NCI-H1417 treated with DMSO at 0.1 percent for 48 hours (cell line): ENCODE measurements around the gene TPCN2.
"Not testable (repeated sequence)": the region's sequence is repeated elsewhere in the genome, so short reads cannot be mapped to it uniquely, and the experiment has no call there.

ENCODE experiments used
- DNase-seq: peaks from one replicate; lab custom pipeline; 2025; lab: John Stamatoyannopoulos, UW

TPCN2 gene

DNA sequence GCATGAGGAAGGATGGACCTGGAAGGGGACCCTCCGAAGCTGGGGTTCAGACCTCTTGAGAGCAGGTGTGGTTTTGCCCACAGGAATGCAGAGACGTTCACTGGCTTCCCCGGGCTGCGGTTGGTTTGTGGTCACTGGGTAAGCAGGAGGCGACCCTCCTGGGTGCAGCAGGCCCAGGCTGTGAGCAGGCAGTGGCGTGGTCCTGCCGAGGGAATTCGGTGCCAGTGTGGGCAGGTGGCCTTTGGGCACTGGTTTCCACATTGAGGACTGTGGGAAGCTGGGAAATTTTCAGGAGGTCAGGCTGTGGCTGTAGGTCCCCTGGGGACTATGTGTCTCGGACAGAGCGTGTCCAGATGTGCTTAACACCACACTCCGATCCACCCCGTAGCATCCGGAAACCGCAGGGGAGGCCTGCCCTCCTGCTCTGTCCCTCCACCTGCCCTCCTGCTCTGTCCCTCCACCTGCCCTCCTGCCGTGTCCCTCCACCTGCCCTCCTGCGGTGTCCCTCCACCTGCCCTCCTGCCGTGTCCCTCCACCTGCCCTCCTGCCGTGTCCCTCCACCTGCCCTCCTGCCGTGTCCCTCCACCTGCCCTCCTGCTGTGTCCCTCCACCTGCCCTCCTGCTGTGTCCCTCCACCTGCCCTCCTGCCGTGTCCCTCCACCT, 27.5 kb downstream of the TPCN2 start:
- no peak for DNase-seq

DNA sequence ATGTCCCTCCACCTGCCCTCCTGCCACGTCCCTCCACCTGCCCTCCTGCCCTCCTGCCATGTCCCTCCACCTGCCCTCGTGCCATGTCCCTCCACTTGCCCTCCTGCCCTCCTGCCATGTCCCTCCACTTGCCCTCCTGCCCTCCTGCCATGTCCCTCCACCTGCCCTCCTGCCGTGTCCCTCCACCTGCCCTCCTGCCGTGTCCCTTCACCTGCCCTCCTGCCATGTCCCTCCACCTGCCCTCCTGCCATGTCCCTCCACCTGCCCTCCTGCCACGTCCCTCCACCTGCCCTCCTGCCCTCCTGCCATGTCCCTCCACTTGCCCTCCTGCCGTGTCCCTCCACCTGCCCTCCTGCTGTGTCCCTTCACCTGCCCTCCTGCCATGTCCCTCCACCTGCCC, 28.2 kb downstream of the TPCN2 start:
- not testable (repeated sequence) for DNase-seq

DNA sequence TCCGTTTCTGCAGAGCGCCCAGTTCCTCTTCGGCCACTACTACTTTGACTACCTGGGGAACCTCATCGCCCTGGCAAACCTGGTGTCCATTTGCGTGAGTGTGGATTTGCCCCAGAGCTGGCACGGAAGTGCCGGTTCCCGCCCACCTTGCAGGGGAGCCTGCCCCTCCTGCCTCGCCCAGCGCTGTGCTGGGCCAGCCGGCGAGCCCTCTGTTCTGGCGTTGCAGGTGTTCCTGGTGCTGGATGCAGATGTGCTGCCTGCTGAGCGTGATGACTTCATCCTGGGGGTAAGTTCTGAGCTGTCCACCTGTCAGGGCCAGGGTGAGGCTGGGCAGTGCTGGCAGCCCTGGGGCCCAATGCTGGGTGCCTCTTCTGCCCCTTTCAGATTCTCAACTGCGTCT, 29.8 kb downstream of the TPCN2 start:
- DNase-seq, result no peak

DNA sequence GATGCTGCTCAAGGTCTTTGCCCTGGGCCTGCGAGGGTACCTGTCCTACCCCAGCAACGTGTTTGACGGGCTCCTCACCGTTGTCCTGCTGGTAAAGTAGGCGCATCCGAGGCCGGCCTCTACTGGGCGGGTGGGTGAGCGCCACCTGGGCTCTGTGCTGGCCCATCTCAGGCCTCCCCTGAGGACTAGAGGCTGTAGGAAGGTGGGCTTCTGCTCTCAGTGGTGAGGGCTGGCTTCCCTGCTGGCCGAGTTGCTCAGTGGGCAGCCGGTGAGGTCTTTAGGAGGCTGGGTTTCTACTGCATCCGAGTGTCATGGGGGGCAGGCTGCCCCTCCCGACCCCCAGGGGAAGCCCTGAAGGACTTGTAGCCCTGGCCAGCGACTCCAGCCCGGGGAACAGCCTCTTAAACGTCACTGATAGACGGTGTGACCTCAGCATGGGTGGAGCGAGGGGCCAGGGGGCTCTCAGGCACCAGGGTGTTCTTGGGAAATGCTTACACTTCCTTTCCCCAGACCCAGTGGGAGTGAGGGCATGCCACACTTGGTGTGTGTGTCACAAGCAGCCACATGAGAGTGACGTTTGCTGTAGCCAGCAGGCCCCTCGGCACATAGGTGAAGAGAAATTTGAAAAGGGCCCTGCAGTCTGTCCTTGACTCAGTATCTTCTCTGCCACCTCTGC, 30.3 kb downstream of the TPCN2 start:
- DNase-seq, result no peak

DNA sequence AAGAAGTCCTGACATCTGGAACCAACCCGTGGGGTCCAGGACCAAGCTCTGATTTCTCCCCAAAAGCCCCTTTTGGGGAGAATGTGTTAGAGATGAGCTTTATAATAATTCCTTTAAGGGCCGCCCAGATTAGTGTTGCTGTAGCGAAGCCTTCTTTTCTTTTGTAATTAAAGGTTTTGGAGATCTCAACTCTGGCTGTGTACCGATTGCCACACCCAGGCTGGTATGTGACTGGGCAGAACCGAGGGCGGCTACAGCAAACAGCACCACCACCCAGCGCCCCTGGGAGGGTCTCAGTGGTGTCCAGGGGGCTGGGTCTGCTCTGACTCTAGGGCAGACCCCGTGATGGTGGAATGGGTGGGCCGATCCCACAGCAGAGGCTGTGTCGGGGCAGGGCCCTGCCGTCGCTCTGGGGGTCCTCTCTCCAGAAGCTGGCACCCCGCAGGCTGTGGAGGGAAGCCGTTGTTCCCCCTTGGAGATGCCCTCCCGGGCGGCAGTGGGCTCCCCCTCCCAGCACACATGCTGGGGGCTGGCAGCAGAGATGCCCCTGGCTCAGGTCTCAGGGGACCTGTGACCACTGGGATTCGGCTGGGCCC, 31.0 kb downstream of the TPCN2 start:
- DNase-seq, result no peak

DNA sequence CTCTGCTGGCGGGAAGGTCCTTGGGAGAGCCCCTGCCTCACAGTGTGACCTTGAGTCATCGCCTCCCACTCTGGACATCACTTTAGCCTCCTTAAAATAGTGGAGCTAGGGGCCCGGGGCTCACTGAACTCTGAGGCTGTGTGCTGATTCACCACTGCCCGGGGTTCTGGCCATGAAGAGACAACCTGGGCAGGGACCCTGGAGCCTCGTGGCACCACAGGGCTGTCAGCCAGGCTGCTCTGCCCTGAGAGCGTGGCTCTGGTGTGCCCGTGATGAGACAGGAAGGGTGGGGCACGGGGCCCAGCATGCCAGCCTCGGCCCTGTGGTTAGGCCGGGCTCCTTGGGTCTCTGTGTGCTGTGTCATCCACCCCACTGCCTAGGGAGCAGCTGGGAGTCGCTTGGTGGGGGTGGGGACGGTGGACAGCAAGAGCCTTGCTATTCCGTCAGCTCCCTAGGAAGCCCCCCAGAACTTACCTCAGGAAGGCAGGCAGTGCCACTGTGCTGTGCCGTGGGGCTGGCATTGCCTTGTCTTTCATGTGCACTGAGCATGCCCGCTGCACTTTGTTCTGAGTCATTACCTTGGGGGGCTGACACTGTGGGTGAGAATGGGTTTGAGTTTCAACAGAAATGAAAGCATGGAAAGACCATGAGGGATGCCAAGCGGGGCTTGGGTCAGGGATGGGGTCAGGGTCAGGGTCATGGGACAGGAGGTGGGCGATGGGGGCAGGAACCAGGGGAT, 31.7 kb downstream of the TPCN2 start:
- DNase-seq, result no peak

DNA sequence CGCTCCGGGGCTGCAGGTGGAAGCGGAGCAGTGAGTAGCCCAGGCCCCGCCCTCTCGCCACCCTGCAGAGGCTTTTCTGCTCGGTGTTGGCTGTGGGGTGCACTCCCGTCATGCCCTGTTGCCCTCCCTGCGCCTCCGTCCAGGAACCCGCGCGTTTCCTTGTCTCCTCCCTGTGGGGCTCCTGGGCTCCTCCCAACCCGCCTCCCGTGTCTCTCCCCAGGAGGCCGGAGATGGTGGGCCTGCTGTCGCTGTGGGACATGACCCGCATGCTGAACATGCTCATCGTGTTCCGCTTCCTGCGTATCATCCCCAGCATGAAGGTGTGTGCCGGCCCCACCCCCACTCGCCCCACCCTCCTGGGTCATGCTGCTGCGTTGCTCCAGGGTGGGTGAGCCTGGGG, 32.4 kb downstream of the TPCN2 start:
- no peak for DNase-seq

DNA sequence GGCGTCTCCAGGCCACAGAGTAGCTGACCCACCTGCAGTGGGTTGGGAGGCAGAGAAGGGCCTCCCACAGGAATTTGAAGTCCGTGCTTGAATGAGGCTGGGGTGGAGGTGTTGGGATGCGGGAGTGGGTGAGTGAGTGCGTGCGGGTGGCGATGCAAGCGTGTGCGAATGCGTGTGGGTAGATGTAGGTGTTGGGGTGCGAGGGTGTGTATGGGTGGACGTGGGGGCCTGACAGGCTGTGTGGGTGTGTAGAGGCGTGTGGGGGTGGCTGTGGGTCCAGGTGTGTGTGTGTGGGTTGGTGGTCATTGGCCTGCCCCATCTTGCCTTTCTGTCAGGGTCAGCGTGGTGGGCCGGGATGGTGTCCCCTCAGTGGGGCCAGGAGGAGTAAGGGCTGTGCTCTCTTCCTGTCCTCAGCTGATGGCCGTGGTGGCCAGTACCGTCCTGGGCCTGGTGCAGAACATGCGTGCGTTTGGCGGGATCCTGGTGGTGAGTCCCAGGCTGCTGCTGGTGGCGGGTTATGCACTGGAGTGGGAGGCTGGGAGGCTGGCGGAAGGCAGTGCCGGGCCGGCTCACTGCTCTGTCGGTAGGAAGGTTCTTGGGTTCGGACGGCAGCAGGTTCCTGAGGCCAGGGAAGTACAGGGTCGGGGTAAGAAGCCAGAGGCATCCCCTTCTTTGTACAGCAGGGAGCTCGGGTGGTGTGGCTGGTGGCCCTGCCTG, 35.0 kb downstream of the TPCN2 start:
- DNase-seq, result no peak

DNA sequence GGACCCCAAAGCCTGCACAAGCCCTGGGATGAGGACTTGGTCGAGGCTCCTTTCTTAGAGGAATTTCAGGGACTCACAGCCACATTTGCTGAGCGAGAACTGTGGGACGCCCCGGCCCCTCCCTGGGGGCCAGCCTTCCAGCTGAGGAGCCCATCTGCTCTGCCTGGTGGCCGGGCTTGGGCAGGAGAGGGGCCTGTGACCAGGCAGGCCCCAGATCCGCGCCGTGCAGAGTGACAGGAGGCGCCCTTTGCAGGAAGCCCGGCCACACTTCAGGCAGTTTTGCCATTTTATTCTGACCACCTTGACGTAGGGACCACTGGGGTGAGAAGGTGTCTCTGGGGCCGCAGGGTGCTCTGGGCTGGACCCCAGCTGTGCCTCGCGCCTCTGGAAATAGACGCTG, 35.6 kb downstream of the TPCN2 start:
- DNase-seq, result no peak

DNA sequence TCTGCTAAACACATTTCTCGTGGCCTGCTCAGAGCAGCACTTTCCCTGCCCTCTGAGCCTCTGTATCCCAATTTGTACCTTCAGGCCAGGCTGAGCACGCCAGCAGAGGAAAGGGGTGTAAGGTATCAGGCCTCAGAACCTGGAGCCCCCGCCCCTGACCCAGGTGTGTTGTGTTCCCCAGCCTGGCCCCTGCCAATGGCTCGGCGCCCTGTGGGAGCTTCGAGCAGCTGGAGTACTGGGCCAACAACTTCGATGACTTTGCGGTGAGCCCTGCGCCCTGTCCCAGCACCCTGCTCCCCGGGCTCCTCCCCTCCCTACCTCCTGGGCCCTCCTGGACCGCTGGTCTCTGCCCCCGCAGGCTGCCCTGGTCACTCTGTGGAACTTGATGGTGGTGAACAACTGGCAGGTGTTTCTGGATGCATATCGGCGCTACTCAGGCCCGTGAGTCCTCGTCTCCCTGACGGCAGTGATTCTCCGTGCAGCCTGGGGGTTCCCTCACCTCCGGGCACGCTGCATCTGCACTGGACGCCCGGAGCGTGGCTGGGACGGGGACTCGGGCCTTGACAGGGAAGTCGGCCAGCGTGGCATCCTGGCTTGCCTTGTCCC, 36.9 kb downstream of the TPCN2 start:
- no peak for DNase-seq

DNA sequence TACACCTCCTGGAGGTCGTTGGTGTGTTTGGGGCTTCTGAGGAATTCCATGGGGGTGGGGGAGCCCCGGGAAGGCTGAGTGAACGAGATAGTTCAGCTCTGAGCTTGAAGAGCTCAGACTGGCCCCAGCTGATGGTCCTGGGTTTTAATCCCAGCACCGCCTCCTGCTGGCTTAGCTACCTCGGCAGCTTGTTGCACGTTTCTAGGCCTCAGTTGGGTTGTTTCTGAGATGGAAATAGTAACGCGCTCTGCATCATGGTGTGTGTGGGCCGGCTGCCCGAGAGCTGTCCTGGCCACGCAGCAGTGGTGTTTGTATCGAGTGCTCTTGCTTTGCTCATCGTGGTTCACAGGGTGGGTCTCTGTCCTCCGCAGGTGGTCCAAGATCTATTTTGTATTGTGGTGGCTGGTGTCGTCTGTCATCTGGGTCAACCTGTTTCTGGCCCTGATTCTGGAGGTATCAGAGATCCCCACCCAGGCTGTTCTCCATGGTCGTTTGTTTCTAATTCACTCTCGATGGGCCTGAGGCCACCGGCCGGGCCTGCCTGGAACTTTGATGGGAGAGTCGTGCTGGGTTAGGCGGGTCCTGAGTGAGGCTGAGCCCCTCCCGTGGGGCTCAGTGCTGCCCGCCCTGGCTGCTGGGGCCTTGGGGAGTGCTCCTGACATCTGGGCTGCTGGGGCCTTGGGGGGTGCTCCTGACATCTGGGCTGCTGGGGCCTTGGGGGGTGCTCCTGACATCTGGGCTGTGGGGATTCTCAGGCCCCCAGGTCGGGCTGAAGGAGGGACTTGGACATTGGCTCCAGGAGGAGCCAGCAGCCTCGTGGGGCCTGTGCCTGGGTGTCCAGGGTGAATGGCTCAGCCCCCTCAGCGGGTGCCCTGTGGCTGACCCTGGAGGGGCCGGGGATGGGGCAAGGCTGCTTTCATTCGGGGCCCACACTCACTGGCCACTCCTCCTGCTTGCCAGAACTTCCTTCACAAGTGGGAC, 37.7 kb downstream of the TPCN2 start:
- DNase-seq, result no peak

DNA sequence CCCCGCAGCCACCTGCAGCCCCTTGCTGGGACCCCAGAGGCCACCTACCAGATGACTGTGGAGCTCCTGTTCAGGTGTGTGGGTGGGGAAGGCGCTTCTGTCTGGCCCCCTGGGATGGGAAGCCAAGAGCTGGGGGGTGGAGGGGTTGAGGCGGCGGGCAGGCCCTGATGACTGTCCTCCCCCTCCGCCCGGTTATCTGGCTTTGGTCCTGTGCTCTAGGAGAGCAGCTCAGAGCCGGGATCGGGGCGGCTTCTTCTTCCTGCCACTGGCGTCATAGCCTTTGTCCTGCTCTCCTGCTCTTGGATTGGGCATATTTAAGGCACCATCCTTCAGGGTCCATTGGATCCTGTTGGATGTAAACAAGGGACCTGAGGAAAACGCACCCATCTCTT, 38.4 kb downstream of the TPCN2 start:
- no peak for DNase-seq

DNA sequence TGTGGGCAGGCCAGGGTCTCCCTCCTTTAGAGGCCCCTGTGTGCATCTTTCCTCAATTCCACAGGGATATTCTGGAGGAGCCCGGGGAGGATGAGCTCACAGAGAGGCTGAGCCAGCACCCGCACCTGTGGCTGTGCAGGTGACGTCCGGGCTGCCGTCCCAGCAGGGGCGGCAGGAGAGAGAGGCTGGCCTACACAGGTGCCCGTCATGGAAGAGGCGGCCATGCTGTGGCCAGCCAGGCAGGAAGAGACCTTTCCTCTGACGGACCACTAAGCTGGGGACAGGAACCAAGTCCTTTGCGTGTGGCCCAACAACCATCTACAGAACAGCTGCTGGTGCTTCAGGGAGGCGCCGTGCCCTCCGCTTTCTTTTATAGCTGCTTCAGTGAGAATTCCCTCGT, 39.1 kb downstream of the TPCN2 start:
- no peak for DNase-seq

DNA sequence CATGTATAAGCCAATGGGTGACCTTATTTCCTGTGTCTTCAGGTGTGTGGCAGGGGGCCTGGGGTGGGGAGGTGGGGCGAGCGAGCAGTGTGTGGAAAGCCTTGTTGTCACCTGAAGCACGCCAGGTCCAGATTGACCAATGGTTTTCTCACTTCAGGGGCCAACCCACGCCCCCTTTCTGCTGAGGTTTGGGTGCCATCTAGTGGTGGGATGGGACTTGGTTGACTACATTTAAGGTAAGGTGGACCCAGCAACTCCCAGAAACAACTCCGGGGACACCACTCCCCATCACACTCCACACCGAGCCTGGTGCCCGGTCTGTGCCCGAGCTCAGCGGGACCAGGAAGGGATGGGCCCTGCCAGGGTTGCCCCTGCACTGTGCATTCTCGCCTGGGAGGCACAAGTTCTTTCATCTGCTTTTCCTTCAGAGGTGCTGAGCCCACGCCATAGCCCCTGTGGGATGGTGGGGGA, 40.0 kb downstream of the TPCN2 start:
- DNase-seq, result peak; percentile 18

DNA sequence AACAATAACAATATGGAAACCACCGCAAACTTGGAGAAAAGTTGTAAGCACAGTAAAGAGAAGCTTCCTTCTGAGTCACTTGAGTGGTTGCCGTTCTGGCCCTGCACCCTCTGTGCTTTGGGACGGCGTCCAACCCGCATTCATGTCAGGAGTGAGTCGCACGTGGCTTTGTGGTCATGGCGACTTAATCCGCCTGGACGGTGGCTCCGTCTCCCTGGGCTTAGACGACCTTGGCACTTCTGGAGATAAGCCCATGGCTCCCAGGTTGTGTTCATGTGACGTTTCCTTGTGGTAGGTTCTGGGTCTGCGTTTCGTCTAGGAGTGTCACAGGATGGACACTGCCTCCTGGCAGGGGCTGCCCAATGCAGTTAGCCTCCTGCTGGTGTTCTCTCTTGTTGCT, 40.5 kb downstream of the TPCN2 start:
- no peak for DNase-seq

DNA sequence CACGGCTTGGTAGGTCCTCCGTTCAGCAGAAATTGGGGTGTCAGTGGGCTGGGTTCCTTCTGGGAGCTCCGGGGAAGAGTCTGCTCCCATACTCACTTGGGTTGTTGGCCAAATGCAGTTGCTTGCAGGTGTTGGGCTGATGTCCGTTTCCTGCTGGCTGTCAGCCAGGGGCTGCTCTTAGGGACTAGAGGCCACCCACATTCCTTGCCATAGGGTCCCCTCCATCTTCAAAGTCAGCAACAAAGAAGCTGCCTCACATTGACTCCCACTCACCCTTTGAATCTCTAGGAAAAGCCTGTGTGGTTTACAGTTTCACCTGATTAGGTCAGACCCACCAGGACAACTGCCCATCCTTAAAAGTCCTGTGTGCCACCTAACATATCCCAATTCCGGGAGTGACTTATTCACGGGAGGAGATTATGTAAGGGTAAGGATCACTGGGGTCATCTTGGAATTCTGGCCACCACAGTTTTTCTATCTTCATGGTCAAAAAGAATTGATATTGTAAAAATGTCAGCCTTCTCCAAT, 43.0 kb downstream of the TPCN2 start:
- DNase-seq, result no peak

DNA sequence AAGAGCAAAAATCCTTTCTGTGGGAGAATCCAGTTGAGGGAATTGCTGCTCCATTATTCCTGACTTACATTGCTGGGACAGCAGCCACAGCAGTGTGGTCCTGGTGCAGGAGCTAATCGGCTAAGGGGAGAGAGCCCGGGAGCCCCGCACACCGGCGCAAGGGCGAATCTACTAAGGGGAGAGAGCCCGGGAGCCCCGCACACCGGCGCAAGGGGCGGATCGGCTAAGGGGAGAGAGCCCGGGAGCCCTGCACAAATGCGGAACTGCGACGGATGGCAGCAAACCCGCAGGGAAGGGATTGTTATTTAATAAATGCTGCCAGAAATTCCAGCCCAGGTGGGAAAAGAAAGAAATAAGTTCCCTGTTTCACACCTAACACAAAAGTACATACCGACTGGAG, 43.5 kb downstream of the TPCN2 start:
- no peak for DNase-seq

DNA sequence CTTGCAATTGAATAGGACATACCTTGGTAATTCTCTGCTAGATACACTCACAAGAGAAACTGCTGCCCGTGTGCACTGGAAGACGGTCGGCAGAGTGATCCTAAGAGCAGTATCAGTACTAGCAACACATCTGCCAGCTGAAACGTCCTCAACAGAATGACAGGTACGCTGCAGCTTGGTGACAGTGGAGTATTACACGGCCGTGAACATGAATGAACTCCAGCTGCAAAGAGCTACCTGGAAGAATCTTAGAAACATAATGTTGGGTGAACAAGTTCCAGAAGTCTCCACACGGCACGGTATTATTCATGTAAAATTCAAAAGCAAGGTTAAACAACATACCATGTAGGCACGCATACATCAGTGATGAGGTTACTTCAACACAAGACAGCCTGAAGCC, 44.4 kb downstream of the TPCN2 start:
- DNase-seq, result no peak

DNA sequence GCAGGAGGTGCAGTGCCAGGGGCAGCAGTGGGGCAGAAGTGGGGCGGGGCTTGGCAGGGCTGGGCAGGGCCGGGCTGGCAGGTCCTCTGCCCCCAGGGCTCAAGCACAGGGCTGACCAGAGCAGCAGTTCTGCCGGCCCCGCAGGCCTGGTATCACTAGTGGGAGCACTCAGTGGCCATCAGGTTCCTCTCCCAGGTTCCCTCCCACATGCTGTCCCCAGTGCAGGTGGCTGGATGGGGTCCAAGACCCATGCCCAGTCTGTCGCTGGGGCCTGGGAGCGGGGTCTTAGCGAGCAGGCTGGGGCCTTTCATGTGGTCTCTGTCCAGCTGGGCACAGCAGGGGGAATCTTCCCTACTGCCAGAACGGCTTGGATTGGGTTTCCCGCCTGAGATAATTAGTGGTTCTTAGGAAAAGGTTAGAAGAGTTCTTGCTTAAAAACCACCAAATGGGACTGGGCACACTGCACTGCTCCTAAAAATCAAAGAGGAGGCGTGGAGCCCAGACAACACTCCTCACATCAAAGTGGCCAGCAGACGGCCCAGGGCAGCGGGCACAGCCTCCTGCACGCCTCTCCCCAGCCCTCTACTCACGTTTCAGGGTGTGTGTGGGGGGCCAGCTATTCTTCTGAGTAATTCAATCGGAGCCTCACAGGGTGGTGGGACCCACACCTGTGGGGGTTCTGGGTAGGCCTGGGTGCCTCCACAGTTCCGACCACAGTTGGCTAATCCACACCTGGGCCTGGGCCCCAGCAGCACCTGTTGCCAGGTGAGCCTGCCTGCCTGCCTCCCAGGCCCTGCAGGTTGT, 45.6 kb downstream of the TPCN2 start:
- DNase-seq, result no peak

DNA sequence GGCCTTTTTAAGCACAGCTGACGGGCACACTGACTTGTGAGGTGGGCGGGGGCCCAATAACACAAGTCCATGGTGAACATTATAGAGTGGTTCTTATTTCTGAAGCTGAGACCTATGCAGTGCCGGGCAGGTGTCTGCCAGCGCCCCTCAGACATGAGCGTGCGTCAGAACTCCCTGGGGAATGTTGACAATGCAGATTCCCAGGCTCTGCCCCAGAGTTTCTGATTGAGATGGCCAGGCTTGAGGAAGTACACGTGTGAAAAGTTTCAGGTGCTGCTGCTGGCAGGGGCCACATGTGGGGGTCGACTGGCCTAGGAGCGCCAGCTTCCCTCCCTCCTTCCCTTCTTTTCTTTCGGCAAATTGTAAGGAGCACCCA, 46.2 kb downstream of the TPCN2 start:
- no peak for DNase-seq
